NB4 (cell line): Measurements from ENCODE around the gene MBNL2.

Experiments used
- DNase-seq: peaks from one replicate; pipeline ENCODE4 v3.0.0; 2010; ENCODE audit warnings: low read depth
- H3K4me3 ChIP-seq: one replicate; pipeline ENCODE4 v1.5.1; 2011; ENCODE audit warnings: mild to moderate bottlenecking, low read depth, low read length, moderate library complexity
- MYC ChIP-seq: IDR thresholded peaks from 2 replicates; pipeline ENCODE4 v1.6.1; 2011; ENCODE audit warnings: low read depth, low read length
- POLR2A ChIP-seq: IDR thresholded peaks from 2 replicates; pipeline ENCODE4 v1.6.1; 2011; ENCODE audit warnings: mild to moderate bottlenecking; ENCODE audit not compliant: insufficient read length; ENCODE audit errors: extremely low read depth
- TF ChIP-seq, protein P1 (sequence below): IDR thresholded peaks from 2 replicates; pipeline ENCODE4 v1.6.1; 2011; ENCODE audit warnings: low read depth, low read length
- TF ChIP-seq, protein P2 (sequence below): IDR thresholded peaks from one replicate; pipeline ENCODE4 v1.5.1; 2012; ENCODE audit warnings: low read depth, low read length

The MBNL2 gene

GRCh38 chr13:97279913-97280312 lies 57.8 kb downstream of the MBNL2 start:
- DNase-seq = no peak
- H3K4me3 ChIP-seq = no peak overlapping the region
- no peak for TF ChIP-seq POLR2A
- TF ChIP-seq, protein P1, sequence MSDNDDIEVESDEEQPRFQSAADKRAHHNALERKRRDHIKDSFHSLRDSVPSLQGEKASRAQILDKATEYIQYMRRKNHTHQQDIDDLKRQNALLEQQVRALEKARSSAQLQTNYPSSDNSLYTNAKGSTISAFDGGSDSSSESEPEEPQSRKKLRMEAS = no peak
- TF ChIP-seq, protein P2, sequence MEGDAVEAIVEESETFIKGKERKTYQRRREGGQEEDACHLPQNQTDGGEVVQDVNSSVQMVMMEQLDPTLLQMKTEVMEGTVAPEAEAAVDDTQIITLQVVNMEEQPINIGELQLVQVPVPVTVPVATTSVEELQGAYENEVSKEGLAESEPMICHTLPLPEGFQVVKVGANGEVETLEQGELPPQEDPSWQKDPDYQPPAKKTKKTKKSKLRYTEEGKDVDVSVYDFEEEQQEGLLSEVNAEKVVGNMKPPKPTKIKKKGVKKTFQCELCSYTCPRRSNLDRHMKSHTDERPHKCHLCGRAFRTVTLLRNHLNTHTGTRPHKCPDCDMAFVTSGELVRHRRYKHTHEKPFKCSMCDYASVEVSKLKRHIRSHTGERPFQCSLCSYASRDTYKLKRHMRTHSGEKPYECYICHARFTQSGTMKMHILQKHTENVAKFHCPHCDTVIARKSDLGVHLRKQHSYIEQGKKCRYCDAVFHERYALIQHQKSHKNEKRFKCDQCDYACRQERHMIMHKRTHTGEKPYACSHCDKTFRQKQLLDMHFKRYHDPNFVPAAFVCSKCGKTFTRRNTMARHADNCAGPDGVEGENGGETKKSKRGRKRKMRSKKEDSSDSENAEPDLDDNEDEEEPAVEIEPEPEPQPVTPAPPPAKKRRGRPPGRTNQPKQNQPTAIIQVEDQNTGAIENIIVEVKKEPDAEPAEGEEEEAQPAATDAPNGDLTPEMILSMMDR = no peak
- TF ChIP-seq MYC = no peak

GRCh38 chr13:97280478-97280877 lies 58.3 kb downstream of the MBNL2 start:
- TF ChIP-seq, protein P1 = no peak
- no peak for TF ChIP-seq POLR2A
- no peak for TF ChIP-seq MYC
- TF ChIP-seq, protein P2 = no peak
- no peak for DNase-seq
- H3K4me3 ChIP-seq = no peak overlapping the region

DNA sequence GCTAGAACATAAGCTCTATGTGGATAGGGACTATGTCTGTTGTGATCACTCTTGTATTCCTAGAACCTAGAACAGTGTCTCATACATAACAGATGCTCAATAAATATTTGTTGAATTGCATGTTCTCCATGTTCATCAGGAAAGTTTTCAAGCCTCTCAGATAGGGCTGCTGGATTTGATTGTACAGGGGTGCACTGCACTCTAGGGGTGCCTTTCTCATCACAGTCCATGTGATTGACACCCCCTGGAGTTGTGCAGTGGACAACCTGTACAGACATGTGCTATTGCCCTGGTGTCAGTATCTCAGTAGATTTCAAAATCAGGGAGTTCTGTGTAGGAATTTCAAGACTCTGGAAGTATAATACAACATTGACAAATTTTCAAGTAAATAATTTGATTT lies 58.9 kb downstream of the MBNL2 start:
- DNase-seq = no peak
- TF ChIP-seq MYC (no peak), POLR2A (no peak)
- H3K4me3 ChIP-seq = no peak overlapping the region

DNA sequence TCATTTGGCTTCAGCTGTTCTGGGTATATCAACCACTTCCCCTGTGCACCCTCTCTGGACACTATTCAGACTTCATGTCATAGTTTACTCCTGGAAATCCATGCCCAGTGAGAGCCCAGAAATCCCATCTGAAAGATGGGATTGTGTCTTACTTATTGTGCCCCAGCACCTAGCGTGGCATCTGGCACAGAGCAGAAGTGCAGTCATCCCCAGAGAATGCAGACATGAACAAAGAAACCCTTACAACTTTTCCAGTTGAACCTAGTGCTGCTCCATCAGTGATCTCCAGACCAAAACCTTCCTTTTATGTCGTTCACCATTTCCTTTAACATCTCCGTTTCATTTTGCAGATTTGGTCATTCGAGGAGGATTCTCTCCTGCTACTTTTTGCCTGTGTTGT lies 60.6 kb downstream of the MBNL2 start:
- no peak for DNase-seq
- H3K4me3 ChIP-seq = no peak overlapping the region
- TF ChIP-seq, protein P2 = no peak
- TF ChIP-seq MYC (no peak), POLR2A (no peak)
- TF ChIP-seq, protein P1 = no peak

DNA sequence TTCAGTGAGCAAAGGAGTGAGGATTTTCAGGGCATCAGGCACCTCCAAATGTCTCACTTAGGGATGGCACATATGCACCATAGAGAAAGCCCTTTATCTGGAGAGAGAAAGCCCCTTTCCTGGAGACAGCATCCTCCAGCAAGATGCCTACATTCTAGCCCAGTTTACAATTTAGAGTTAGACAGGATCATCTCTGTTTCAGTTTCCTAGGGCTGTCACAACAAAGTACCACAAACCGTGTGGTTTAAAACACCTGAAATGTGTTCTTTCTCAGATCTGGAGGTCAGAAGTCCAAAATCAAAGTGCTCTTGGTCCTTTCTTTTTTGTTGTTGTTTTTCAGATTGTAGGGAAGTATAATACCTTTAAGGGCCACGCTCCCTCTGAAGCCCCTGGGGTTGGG lies 61.8 kb downstream of the MBNL2 start:
- no peak overlapping the region for H3K4me3 ChIP-seq
- TF ChIP-seq MYC (no peak), POLR2A (no peak)
- TF ChIP-seq, protein P1 = no peak
- TF ChIP-seq, protein P2 = no peak
- DNase-seq = no peak

- no peak overlapping the region for H3K4me3 ChIP-seq
- DNase-seq = no peak
These were observed 62.4 kb downstream of the MBNL2 start for GRCh38 chr13:97284558-97284957.

More at GRCh38 chr13:97284558-97284957, 62.4 kb downstream of the MBNL2 start:
- TF ChIP-seq, protein P2 = no peak
- TF ChIP-seq POLR2A = no peak
- no peak for TF ChIP-seq MYC
- TF ChIP-seq, protein P1 = no peak
